CD14-positive monocyte (primary cell): ENCODE measurements around the gene DDX39A. TPM values are rescaled to one million over a fixed set of nuclear protein-coding genes. Genes with fewer than 3 reads are reported as not detected.

ENCODE experiments used
- DNase-seq, 3 donors: peaks; one replicate each; pipeline ENCODE4 v3.0.0-alpha.2; 2011 to 2022
- H2AFZ ChIP-seq: 2 replicates; pipeline ENCODE4 v1.6.0; 2012; ENCODE audit warnings: mild to moderate bottlenecking, low read depth, low read length, inconsistent platforms; ENCODE audit not compliant: insufficient read depth, poor library complexity, severe bottlenecking
- H3K27ac ChIP-seq, 2 donors: 1 replicate in 1 of 2; 2 replicates in 1 of 2; pipeline ENCODE4 v1.5.1; 2012 to 2013; ENCODE audit warnings: low read length in 2 of 2, control low read depth in 1 of 2, inconsistent platforms in 1 of 2, low read depth in 1 of 2, mild to moderate bottlenecking in 1 of 2
- H3K27me3 ChIP-seq, 2 donors: one replicate each; pipeline versions ENCODE4 v1.6.0 to v1.6.1; 2011 to 2013; ENCODE audit warnings: low read length in 2 of 2; ENCODE audit not compliant: control insufficient read depth in 2 of 2, insufficient read depth in 2 of 2
- H3K36me3 ChIP-seq, 2 donors: replicated peaks in 1 of 2; 1 replicate in 1 of 2; 2 replicates in 1 of 2; pipeline versions ENCODE4 v1.5.1 to v1.6.1; 2012 to 2013; ENCODE audit warnings: low read length in 2 of 2, control low read depth in 1 of 2, inconsistent platforms in 1 of 2, mild to moderate bottlenecking in 1 of 2; ENCODE audit not compliant: insufficient read depth in 2 of 2, control insufficient read depth in 1 of 2
- H3K4me1 ChIP-seq, 2 donors: 1 replicate in 1 of 2; 2 replicates in 1 of 2; pipeline versions ENCODE4 v1.5.1 to v1.6.1; 2012 to 2013; ENCODE audit warnings: low read length in 2 of 2, control low read depth in 1 of 2, inconsistent platforms in 1 of 2, mild to moderate bottlenecking in 1 of 2, moderate library complexity in 1 of 2; ENCODE audit not compliant: insufficient read depth in 2 of 2, control insufficient read depth in 1 of 2
- H3K4me2 ChIP-seq: replicated peaks from 2 replicates; pipeline ENCODE3; 2012; ENCODE audit warnings: low read length, moderate library complexity, mild to moderate bottlenecking; ENCODE audit not compliant: poor library complexity, severe bottlenecking; ENCODE audit errors: extremely low read depth
- H3K4me3 ChIP-seq, 3 experiments: fragments of 200-600 bp in 1 of 3; sonication (generic) in 1 of 3; replicated peaks in 1 of 3; 1 replicate in 2 of 3; 2 replicates in 1 of 3; pipeline ENCODE4 v1.5.1; 2011 to 2013; ENCODE audit warnings: low read length in 3 of 3, mild to moderate bottlenecking in 3 of 3, control low read depth in 2 of 3, low read depth in 2 of 3, inconsistent platforms in 1 of 3, moderate library complexity in 1 of 3
- H3K79me2 ChIP-seq: 2 replicates; pipeline ENCODE4 v1.6.0; 2012; ENCODE audit warnings: mild to moderate bottlenecking, control low read depth, inconsistent platforms, low read length, moderate library complexity; ENCODE audit not compliant: insufficient read depth
- H3K9ac ChIP-seq: 2 replicates; pipeline ENCODE4 v1.6.0; 2017; ENCODE audit warnings: low read length, mild to moderate bottlenecking; ENCODE audit not compliant: insufficient read depth, poor library complexity, severe bottlenecking
- H3K9me3 ChIP-seq, 2 donors: replicated peaks in 1 of 2; 1 replicate in 1 of 2; 2 replicates in 1 of 2; pipeline versions ENCODE4 v1.5.1 to v1.6.1; 2012 to 2013; ENCODE audit warnings: low read length in 2 of 2, control low read depth in 1 of 2; ENCODE audit not compliant: control insufficient read depth in 1 of 2, insufficient read depth in 1 of 2
- H4K20me1 ChIP-seq: 2 replicates; pipeline ENCODE4 v1.6.0; 2012; ENCODE audit warnings: mild to moderate bottlenecking, low read length, control low read depth, moderate library complexity; ENCODE audit not compliant: insufficient read depth
- H3K27ac Mint-ChIP-seq, 7 donors: one replicate each; pipeline ENCODE4 v1.8.0; 2020; ENCODE audit warnings: mild to moderate bottlenecking in 7 of 7, mixed read lengths in 7 of 7, moderate library complexity in 6 of 7, inconsistent platforms in 2 of 7
- H3K27me3 Mint-ChIP-seq, 3 donors: one replicate each; pipeline ENCODE4 v1.8.0; 2021 to 2022; ENCODE audit warnings: low read depth in 3 of 3, mild to moderate bottlenecking in 3 of 3, mixed read lengths in 3 of 3, moderate library complexity in 3 of 3, inconsistent platforms in 1 of 3
- H3K36me3 Mint-ChIP-seq, 2 donors: one replicate each; pipeline ENCODE4 v1.8.0; 2020; ENCODE audit warnings: mixed read lengths in 2 of 2, inconsistent platforms in 1 of 2, mild to moderate bottlenecking in 1 of 2
- H3K4me1 Mint-ChIP-seq: one replicate; pipeline ENCODE4 v1.8.0; 2020; ENCODE audit warnings: mild to moderate bottlenecking, mixed read lengths
- H3K4me3 Mint-ChIP-seq, 2 donors: one replicate each; pipeline ENCODE4 v1.8.0; 2020; ENCODE audit warnings: mild to moderate bottlenecking in 2 of 2, mixed read lengths in 2 of 2, moderate library complexity in 1 of 2
- H3K9me3 Mint-ChIP-seq, 7 donors: one replicate each; pipeline ENCODE4 v1.8.0; 2020 to 2022; ENCODE audit warnings: mixed read lengths in 7 of 7, mild to moderate bottlenecking in 6 of 7, moderate library complexity in 6 of 7, inconsistent platforms in 2 of 7
- CTCF ChIP-seq: fragments of 200-600 bp; IDR thresholded peaks from one replicate; pipeline ENCODE4 v1.8.0; 2022; ENCODE audit warnings: antibody characterized with exemption, mild to moderate bottlenecking
- WGBS: methylation state at CpG from one replicate; pipeline ENCODE4 v1.1.5; 2013; ENCODE audit warnings: missing lambda C conversion rate; ENCODE audit not compliant: insufficient coverage; 5-methylcytosine and 5-hydroxymethylcytosine counted together
- intact Hi-C, 2 donors: fragments of 100-400 bp; cut with micrococcal nuclease; formaldehyde crosslinking; loops; one replicate each; pipeline versions ENCODE4 v1.15.0 to v1.15.1; 2023
- polyA plus RNA-seq, 3 donors: library from polyadenylated mRNA; depleted of rRNA in 1 of 3; unstranded in 2 of 3; stranded (reverse) in 1 of 3; fragments of 300-500 nt in 2 of 3; fragments of >200 nt in 1 of 3; fragmentation: Illumina TruSeq in 2 of 3; gene quantifications; 1 replicate in 2 of 3; 2 replicates in 1 of 3; pipeline ENCODE4 v1.2.3, GENCODE V29; 2012 to 2021

Gene DDX39A
- polyA plus RNA-seq, 3 donors, result 78.7 to 187 (median 83.5) TPM

GRCh38 chr19:14425696-14426138 is 6.6 kb upstream of the DDX39A start:
- Histone ChIP-seq H3K9me3 (no peaks in the 10 kb centered on the region), H3K27me3 (peaks cover 0 to under 1% of the 10 kb centered on the region in 2 donors), H4K20me1 (no peaks in the 10 kb centered on the region), H3K4me2 (no peak overlapping the region), H2AFZ (no peak overlapping the region), H3K9ac (no peak overlapping the region), H3K4me3 (no peak overlapping the region), H3K27ac (no peak overlapping the region), H3K79me2 (no peaks in the 10 kb centered on the region), H3K36me3 (no peaks in the 10 kb centered on the region), H3K4me1 (peaks cover 24 to 26% of the 10 kb centered on the region in 2 donors)
- H3K4me1 Mint-ChIP-seq, result peaks cover 24% of the 10 kb centered on the region
- WGBS, result 96% methylated on average over 6 of the region's 7 CpGs
- intact Hi-C loops, result no loop called here
- no peak for TF ChIP-seq CTCF
- H3K4me3 Mint-ChIP-seq, result no peak overlapping the region
- H3K27me3 Mint-ChIP-seq, result peaks cover 4 to 12% (median 4%) of the 10 kb centered on the region in 3 donors
- DNase-seq, result no peak
- H3K9me3 Mint-ChIP-seq, result peaks cover 0 to 1% (median 0%) of the 10 kb centered on the region in 7 donors
- H3K36me3 Mint-ChIP-seq, result peaks cover 0 to 2% of the 10 kb centered on the region in 2 donors
- no peak overlapping the region for H3K27ac Mint-ChIP-seq

GRCh38 chr19:14418856-14419105 is 360 bp downstream of the DDX39A start:
- Histone ChIP-seq H3K4me3 (peak overlapping the region; percentile 70 to 95 (median 93)), H3K9ac (peak overlapping the region; percentile 81), H3K9me3 (no peaks in the 10 kb centered on the region), H4K20me1 (peaks cover 53% of the 10 kb centered on the region), H3K27ac (peak overlapping the region; percentile 93), H3K4me1 (peaks cover 53 to 62% of the 10 kb centered on the region in 2 donors), H3K27me3 (no peaks in the 10 kb centered on the region), H3K36me3 (peaks cover 1 to 3% of the 10 kb centered on the region in 2 donors), H3K4me2 (peak overlapping the region; percentile 91), H3K79me2 (peaks cover 54% of the 10 kb centered on the region), H2AFZ (peak overlapping the region; percentile 52)
- Mint-ChIP-seq H3K27ac (peak overlapping the region; percentile 97 to 99 (median 98)), H3K27me3 (peaks cover 0 to 20% (median 0%) of the 10 kb centered on the region in 3 donors), H3K9me3 (peaks cover 0 to 1% (median 0%) of the 10 kb centered on the region in 7 donors), H3K4me1 (peaks cover 60% of the 10 kb centered on the region), H3K4me3 (peak overlapping the region; percentile 93 to 95), H3K36me3 (peaks cover 10 to 12% of the 10 kb centered on the region in 2 donors)
- TF ChIP-seq CTCF, result no peak
- WGBS, result 0% methylated on average over 17 of the region's 23 CpGs
- DNase-seq, result no peak
- intact Hi-C loops, result no loop called here
